GM18867 (cell line): ENCODE results near the gene TTYH3.
A peak's percentile ranks its signal among the peaks of the same experiment; 100 is the strongest.

Experiments used
- ATAC-seq: cut with Tn5 transposase; IDR thresholded peaks from one replicate; pipeline ENCODE4 v1.9.1; 2021; ENCODE audit warnings: mild to moderate bottlenecking, moderate library complexity; ENCODE audit not compliant: unreplicated experiment

The TTYH3 gene

GRCh38 chr7:2645274-2645868, 13.6 kb downstream of the TTYH3 start:
- peak; percentile 37 for ATAC-seq

- no peak for ATAC-seq
These were observed 14.5 kb downstream of the TTYH3 start for GRCh38 chr7:2646336-2646679.

- ATAC-seq, result no peak
These were observed 15.1 kb downstream of the TTYH3 start for GRCh38 chr7:2646680-2647571.

GRCh38 chr7:2647594-2648172, 15.9 kb downstream of the TTYH3 start:
- ATAC-seq, result no peak

DNA sequence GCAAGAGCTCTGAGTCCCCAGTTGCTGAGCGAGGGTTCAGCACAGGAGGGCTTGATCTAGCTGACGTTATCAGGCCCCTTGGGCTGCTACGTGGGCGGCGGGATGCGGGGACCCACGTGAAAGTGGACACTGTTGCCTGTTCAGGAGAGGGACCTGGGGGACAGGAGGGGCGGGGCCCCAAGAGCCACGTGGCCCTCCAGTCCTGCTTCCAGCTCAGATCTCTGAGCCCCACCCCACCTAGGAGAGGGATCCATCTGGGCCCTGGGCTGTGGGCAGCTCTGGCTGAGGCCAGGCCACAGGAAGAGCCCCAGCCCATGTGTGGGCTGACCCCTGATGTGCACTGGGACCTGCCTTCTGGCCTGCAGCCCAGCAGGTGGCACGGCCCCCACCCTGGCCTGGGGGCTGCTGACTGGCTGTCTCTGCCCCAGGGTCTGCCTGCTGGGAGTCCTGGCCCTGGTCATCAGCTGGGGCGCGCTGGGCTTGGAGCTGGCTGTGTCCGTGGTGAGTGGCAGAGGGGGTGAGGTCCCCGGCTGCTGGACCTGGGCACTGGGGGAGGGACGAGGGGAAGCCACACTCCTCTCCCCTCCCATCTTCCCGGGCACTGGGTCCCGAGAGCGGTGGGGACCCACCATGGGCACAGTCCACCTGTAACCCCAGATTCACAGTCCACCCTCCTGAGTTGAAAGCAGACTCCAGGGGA, 17.5 kb downstream of the TTYH3 start:
- ATAC-seq, result no peak

DNA sequence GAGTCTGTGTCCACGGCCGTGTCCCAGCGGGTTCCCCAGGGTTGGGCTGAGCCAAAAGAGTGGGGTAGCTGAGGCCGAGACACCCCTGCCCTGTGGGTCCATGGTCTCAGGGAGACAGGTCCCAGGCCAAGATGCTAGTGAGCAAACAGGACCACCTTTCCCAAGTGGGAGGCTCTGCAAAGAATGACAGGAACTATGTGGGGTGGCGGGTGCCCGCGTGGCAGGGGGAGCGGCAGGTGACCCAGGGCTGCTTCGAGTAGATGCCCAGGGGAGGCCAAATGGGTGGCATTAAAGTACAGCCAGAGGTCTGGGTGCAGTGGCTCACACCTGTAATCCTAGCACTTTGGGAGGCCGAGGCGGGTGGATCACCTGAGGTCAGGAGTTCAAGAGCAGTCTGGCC, 18.2 kb downstream of the TTYH3 start:
- ATAC-seq, result no peak

DNA sequence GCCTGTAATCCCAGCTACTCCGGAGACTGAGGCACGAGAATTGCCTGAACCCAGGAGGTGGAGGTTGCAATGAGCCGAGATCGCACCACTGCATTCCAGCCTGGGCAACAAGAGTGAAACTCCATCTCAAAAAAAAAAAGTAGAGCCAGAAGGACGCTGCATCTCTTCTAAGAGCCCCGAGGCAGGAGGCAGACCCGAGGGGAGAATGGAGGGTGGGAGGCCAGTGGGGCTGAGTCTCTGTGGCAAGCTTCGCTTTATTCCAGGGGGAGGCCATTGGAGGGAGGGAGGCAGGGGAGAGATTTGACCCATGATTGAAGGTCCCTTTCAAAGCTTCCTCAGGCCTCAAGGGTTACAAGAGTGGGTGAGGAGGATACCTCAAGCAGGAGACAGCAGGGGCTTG, 18.7 kb downstream of the TTYH3 start:
- no peak for ATAC-seq

GRCh38 chr7:2651336-2651735, 19.6 kb downstream of the TTYH3 start:
- ATAC-seq, result no peak

DNA sequence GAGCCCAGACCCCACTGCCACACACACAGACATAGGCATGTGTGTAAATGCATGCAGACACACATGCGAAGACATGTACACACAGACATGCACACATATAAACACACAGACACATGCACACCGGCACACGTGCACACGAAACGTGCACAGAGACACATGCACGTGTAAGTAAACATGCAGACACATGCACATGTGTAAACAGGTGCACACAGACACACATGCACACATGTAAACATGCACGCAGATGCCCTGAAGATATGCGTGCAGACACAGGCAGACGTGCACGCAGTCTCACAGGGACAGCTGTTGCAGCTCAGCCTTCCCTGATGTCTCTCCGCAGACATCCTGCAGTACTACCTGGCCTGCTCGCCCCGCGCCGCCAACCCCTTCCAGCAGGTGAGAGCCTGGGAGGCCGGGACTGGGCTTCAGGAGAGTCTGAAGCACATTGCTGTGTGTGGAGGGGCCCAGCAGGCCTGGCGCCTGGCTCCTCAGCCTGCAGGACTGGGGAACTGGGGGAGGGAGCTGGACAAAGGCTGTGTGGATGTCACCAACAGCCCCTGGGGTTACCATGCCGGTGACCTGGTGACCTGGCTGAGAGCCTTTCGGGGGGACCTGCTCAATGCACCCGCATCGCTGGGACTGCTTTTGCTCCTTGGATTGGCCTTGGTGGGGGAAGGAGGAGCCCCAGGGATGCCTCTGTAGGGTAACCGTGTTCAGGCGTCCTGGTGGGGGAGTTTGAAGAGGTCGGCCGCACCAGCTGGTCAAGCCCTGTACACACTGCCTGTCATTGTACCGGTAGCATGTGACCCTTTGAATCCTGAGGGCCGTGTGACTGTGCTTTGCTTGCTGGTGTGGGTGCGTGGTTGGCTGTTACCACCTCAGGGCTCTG, 20.3 kb downstream of the TTYH3 start:
- ATAC-seq, result no peak

DNA sequence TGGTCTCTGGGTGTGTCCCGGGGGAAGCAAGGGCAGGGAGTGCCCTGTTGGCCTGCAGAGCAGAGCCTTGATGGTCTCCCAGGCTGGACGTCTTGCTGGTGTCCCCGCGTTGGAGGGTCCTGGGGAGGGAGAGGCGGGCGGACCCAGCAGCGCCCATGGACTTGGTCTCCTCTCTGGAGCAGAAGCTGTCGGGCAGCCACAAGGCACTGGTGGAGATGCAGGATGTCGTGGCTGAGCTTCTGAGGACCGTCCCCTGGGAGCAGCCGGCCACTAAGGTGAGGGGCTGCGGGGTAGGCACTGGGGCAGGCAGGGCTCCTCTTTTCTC, 20.9 kb downstream of the TTYH3 start:
- ATAC-seq, result no peak

- no peak for ATAC-seq
These were observed 22.3 kb downstream of the TTYH3 start for GRCh38 chr7:2654059-2654458.

- ATAC-seq, result no peak
These were observed 24.3 kb downstream of the TTYH3 start for GRCh38 chr7:2655870-2656614.

DNA sequence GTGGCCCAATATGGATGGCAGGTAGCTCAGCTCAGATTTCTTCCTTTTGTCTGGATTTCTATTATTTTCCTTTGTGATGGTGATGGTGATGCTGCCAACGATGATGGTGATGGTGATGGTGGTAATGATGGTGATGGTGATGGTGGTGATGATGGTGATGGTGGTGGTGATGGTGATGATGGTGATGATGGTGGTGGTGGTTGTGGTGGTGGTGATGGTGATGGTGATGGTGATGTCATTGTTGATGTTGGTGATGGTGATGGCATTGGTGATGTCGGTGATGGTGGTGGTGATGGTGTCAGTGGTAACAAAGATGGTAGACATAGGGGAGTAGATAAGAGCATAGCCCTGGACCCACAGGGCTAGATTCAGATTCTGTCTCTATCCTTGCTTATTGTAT, 25.4 kb downstream of the TTYH3 start:
- no peak for ATAC-seq

DNA sequence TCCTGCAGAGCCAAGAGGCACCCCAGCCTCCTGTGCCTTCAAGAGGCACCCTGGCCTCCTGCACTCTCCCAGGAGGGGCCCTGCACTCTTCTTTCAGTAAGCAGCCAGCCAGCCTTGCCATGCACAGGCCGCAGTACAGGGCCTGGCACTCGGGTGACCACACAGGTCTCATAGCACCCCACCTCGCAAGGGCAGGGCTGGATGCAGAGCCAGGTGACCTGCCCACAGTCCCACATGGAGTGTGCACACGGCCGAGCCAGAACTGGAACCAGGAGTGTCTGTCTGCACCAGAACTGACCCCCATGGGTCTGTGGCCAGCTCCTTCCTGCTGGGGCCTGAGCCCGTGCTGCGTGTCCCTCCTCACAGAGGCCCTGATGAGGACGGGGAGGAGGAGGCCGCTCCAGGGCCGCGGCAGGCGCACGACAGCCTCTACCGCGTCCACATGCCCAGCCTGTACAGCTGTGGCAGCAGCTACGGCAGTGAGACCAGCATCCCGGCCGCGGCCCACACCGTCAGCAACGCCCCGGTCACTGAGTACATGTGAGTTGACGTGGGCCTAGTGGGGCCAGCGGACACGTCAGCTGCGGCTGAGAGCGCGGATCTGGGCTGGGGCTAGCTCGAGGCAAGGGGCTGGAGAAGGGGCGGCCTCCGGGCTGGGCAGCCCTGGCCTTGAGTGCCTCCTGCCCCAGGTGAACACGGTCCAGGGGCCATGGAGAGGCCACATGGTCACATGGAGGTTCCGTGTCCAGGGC, 26.3 kb downstream of the TTYH3 start:
- no peak for ATAC-seq

GRCh38 chr7:2658941-2659340, 27.2 kb downstream of the TTYH3 start:
- no peak for ATAC-seq

DNA sequence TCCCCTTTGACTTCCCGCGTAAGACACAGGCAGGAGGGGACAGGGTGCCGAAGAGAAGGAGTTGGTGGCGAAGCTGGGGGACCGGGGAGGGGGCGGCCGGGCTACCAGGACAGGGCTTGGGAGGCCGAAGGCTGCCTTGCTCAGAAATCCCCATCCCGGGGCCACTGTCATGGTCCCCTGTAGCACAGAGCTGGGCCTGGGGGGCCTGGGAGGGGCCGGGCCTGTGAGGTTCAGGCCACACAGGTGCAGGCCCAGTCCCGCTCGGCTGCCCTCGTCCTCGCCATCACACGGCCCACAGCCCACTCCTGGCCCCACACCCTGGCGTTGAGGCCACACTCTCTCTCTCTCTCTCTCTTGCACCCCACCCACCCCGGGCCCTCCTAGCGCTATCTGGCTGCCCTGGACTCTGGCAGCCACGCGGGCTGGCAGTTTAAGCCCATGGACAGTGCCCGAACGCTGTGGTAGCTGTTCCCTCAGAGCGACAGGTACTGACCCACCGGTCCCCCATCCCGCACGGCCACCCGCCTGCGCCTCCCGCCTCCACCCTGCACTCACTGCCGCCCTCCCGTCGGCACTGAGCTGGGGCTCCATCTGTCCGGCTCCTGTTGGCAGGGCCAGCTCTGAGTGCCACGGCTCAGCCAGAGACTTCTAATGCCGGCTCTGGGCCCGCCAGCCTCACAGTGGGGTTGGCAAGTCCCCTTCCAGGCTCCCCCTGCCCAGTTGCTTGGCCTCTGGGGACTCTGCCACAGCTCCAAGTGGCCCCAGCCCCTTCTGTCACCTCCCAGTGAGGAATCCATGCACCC, 28.0 kb downstream of the TTYH3 start:
- no peak for ATAC-seq

DNA sequence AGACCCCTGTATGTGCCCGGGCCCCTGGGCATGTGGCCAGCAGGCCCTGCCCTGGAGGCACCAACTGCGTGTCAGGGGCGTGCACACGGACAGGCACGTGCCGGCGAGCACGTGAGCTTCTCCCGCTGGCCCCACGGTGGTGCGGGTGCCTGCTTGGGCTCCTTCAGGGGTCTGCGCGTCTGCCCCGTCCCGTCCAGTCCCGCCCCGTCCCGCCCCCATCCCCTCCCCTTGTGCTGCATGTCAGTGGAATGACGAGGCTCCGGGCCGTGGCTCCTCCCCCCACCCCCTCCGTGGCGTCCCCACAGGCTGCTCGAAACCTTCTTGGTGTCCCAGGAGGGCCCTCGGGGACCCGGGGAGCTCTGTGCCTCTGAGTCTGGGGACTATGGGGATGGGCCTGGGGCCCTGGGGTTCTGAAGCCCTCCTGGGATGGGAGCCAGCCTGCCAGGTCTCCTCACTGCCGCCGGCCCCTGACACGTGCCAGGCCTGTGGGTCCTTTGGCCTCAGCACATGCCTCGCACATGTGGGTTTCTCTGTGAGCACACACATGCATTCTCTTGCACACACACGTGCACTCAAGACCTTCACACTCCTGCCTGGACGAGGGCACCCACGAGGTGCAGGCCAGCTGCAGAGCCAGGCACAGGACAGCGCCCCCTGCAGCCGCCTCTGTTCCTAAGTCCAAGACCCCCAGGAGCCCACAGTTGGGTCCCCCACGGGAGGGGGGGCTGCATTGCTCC, 28.7 kb downstream of the TTYH3 start:
- no peak for ATAC-seq

DNA sequence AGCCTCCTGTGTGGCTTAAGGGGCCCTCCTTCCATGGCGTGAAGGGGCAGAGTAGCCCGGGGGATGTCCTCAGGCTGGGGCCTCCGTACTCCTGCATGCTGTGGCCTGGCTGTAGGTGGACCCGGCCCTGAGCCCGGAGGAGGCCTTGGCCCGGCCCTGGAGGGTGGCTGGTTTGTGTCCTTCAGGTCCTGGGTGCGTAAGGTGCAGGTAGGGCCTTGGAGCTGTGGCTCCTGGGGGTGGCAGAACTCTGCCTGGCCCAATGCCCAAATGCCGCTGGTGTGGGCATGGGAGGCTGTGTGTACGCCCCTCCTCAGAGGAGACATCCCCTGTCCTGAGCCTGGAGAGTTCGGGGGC, 29.3 kb downstream of the TTYH3 start:
- ATAC-seq, result no peak
